GM18873 (cell line): Measurements from ENCODE around the gene LIN7A.

Experiments used
- ATAC-seq: cut with Tn5 transposase; IDR thresholded peaks from one replicate; pipeline ENCODE4 v1.9.1; 2021; ENCODE audit warnings: mild to moderate bottlenecking, moderate library complexity, moderate number of reproducible peaks; ENCODE audit not compliant: unreplicated experiment, low FRiP score

The LIN7A gene

GRCh38 chr12:80937391-80938238, at the start of gene LIN7A:
Gene LIN7A, minus strand, starts transcription at chr12:80937934. Its CDS starts 212 bp downstream, at chr12:80937722.
- no peak for ATAC-seq

GRCh38 chr12:80986224-80986623, 48.5 kb upstream of the LIN7A start:
- no peak for ATAC-seq

- no peak for ATAC-seq
These were observed 42.1 kb upstream of the LIN7A start for GRCh38 chr12:80979816-80980215.

GRCh38 chr12:80979251-80979650, 41.5 kb upstream of the LIN7A start:
- ATAC-seq = no peak

- no peak for ATAC-seq
These were observed 39.6 kb upstream of the LIN7A start for GRCh38 chr12:80977346-80977745.

GRCh38 chr12:80968326-80968725, 30.6 kb upstream of the LIN7A start:
- no peak for ATAC-seq

- no peak for ATAC-seq
These were observed 29.8 kb upstream of the LIN7A start for GRCh38 chr12:80967565-80967964.

GRCh38 chr12:80966001-80966400, 28.3 kb upstream of the LIN7A start:
- ATAC-seq = no peak

- no peak for ATAC-seq
These were observed 20.4 kb upstream of the LIN7A start for GRCh38 chr12:80958162-80958561.

- ATAC-seq = no peak
These were observed 17.3 kb upstream of the LIN7A start for GRCh38 chr12:80954857-80955520.

- no peak for ATAC-seq
These were observed 14.7 kb upstream of the LIN7A start for GRCh38 chr12:80952443-80952842.

- no peak for ATAC-seq
These were observed 8.9 kb upstream of the LIN7A start for GRCh38 chr12:80946591-80946990.

GRCh38 chr12:80943338-80943737, 5.6 kb upstream of the LIN7A start:
- ATAC-seq = no peak

GRCh38 chr12:80941916-80942315, 4.2 kb upstream of the LIN7A start:
- no peak for ATAC-seq

- ATAC-seq = no peak
These were observed 1.7 kb upstream of the LIN7A start for GRCh38 chr12:80939231-80939950.

- ATAC-seq = no peak
These were observed 663 bp upstream of the LIN7A start for GRCh38 chr12:80938397-80938796.

GRCh38 chr12:80936642-80937390, 918 bp downstream of the LIN7A start:
- ATAC-seq = peak; percentile 63

GRCh38 chr12:80936353-80936641, 1.4 kb downstream of the LIN7A start:
- no peak for ATAC-seq

- ATAC-seq = no peak
These were observed 2.6 kb downstream of the LIN7A start for GRCh38 chr12:80935111-80935510.

GRCh38 chr12:80925983-80926382, 11.8 kb downstream of the LIN7A start:
- no peak for ATAC-seq

- ATAC-seq = no peak
These were observed 12.5 kb downstream of the LIN7A start for GRCh38 chr12:80925237-80925636.
